ENCODE measurements around the gene POLR2E.
A peak's percentile ranks its signal among the peaks of the same experiment; 100 is the strongest.

The POLR2E gene

DNA sequence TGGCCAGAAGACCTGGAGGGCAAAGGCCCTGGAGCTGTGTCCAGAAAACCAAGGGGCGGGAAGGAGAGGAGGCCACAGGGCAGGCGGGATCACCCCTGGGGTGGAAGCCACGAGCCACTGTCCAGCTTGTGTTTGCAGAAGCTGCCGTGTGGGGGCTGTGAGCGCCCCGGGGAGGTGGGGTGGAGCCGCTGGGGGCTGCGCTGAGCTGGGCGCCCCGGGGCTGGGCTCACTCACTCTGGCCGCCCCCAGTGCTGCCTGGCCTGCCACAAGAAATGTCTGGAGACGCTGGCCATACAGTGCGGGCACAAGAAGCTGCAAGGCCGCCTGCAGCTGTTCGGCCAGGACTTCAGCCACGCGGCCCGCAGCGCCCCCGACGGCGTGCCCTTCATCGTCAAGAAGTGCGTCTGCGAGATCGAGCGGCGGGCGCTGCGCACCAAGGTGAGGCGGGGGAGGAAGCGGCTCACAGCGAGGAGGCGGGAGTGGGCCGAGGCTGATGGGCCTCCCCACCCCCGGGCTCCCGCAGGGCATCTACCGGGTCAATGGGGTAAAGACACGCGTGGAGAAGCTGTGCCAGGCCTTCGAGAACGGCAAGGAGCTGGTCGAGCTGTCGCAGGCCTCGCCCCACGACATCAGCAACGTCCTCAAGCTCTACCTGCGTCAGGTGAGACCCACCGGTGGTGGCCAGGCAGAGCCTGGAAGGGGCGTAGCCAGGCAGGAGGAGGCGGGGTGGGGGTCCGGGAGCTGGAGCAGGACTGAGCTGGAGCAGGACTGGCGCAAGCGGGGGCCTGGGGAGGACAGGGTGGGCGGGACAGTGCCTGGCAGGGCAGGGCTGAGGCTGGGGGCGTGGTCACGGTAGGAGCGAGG lies 13.6 kb downstream of the POLR2E start:
- no peaks in the 10 kb centered on the region for H3K27me3 Mint-ChIP-seq (ENCODE audit: low read depth)
- H3K36me3 Mint-ChIP-seq (ENCODE audit: low read depth): peaks cover 3% of the 10 kb centered on the region
- no peaks in the 10 kb centered on the region for H3K9me3 Mint-ChIP-seq
- TF ChIP-seq, protein P1, sequence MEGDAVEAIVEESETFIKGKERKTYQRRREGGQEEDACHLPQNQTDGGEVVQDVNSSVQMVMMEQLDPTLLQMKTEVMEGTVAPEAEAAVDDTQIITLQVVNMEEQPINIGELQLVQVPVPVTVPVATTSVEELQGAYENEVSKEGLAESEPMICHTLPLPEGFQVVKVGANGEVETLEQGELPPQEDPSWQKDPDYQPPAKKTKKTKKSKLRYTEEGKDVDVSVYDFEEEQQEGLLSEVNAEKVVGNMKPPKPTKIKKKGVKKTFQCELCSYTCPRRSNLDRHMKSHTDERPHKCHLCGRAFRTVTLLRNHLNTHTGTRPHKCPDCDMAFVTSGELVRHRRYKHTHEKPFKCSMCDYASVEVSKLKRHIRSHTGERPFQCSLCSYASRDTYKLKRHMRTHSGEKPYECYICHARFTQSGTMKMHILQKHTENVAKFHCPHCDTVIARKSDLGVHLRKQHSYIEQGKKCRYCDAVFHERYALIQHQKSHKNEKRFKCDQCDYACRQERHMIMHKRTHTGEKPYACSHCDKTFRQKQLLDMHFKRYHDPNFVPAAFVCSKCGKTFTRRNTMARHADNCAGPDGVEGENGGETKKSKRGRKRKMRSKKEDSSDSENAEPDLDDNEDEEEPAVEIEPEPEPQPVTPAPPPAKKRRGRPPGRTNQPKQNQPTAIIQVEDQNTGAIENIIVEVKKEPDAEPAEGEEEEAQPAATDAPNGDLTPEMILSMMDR (IDR thresholded peaks at IDR 0.05; ENCODE audit: unreplicated experiment in 3 of 3): no peak
- H3K27ac Mint-ChIP-seq: no peak overlapping the region
- peak overlapping the region in 1 of 3 experiments; percentile 29 for H3K4me3 Mint-ChIP-seq
- H3K4me1 Mint-ChIP-seq: peaks cover 6% of the 10 kb centered on the region

- no peak overlapping the region for H3K27ac Mint-ChIP-seq
- H3K27me3 Mint-ChIP-seq (ENCODE audit: low read depth): peaks cover 6% of the 10 kb centered on the region
- H3K36me3 Mint-ChIP-seq (ENCODE audit: low read depth): peaks cover 3% of the 10 kb centered on the region
- H3K4me3 Mint-ChIP-seq: peak overlapping the region in 1 of 3 experiments; percentile 29
- no peaks in the 10 kb centered on the region for H3K9me3 Mint-ChIP-seq
- H3K4me1 Mint-ChIP-seq: peaks cover 6% of the 10 kb centered on the region
- TF ChIP-seq, protein P1 (IDR thresholded peaks at IDR 0.05; ENCODE audit: unreplicated experiment in 3 of 3): no peak
These were observed 14.6 kb downstream of the POLR2E start for GRCh38 chr19:1080360-1081161.

GRCh38 chr19:1079566-1080111 lies 15.5 kb downstream of the POLR2E start:
- H3K4me1 Mint-ChIP-seq: no peaks in the 10 kb centered on the region
- H3K36me3 Mint-ChIP-seq (ENCODE audit: low read depth): no peaks in the 10 kb centered on the region
- H3K9me3 Mint-ChIP-seq: no peaks in the 10 kb centered on the region
- H3K27ac Mint-ChIP-seq: no peak overlapping the region
- peaks cover 11% of the 10 kb centered on the region for H3K27me3 Mint-ChIP-seq (ENCODE audit: low read depth)
- TF ChIP-seq, protein P1 (IDR thresholded peaks at IDR 0.05; ENCODE audit: unreplicated experiment in 3 of 3): no peak
- no peak overlapping the region for H3K4me3 Mint-ChIP-seq

DNA sequence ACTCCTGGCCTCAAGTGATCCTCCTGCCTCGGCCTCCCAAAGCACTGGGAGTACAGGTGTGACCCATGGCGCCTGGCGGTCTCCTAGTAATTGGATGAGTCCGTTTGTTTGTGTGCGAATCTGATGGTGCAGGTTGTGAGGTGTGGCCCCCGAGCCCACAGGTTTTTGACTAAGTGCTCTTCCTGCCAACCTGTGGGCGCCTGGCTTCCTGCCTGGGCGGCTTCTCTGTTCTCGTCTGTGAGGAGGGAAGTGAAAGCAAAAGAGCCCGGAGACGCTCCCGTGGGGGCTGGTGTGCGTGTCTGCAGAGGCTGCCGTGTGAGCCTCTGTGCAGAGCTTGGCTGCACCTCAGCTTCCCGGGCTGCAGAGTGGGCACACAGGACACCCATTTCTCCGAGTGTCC lies 18.2 kb downstream of the POLR2E start:
- no peaks in the 10 kb centered on the region for H3K9me3 Mint-ChIP-seq
- TF ChIP-seq, protein P1 (IDR thresholded peaks at IDR 0.05; ENCODE audit: unreplicated experiment in 3 of 3): no peak

GRCh38 chr19:1076046-1076386 lies 19.2 kb downstream of the POLR2E start:
- H3K27me3 Mint-ChIP-seq (ENCODE audit: low read depth): peaks cover 32% of the 10 kb centered on the region
- H3K4me3 Mint-ChIP-seq: no peak overlapping the region
- TF ChIP-seq, protein P1 (IDR thresholded peaks at IDR 0.05; ENCODE audit: unreplicated experiment in 3 of 3): no peak
- H3K27ac Mint-ChIP-seq: no peak overlapping the region
- no peaks in the 10 kb centered on the region for H3K36me3 Mint-ChIP-seq (ENCODE audit: low read depth)
- H3K4me1 Mint-ChIP-seq: peaks cover 6% of the 10 kb centered on the region
- no peaks in the 10 kb centered on the region for H3K9me3 Mint-ChIP-seq

More for the DNA sequence above, 18.2 kb downstream of the POLR2E start:
- peaks cover 2% of the 10 kb centered on the region for H3K4me1 Mint-ChIP-seq
- peaks cover 27% of the 10 kb centered on the region for H3K27me3 Mint-ChIP-seq (ENCODE audit: low read depth)
- no peak overlapping the region for H3K27ac Mint-ChIP-seq
- no peaks in the 10 kb centered on the region for H3K36me3 Mint-ChIP-seq (ENCODE audit: low read depth)
- H3K4me3 Mint-ChIP-seq: no peak overlapping the region
